GM19395 (cell line): ENCODE results near the gene ST8SIA6.
"Not testable (repeated sequence)": the region's sequence is repeated elsewhere in the genome, so short reads cannot be mapped to it uniquely, and the experiment has no call there.

Experiments used
- ATAC-seq: cut with Tn5 transposase; IDR thresholded peaks from one replicate; pipeline ENCODE4 v1.9.1; 2021; ENCODE audit warnings: mild to moderate bottlenecking, moderate library complexity; ENCODE audit not compliant: unreplicated experiment

Gene ST8SIA6

GRCh38 chr10:17454161-17455014 lies at the start of gene ST8SIA6:
Gene ST8SIA6, minus strand, starts transcription at chr10:17454595. Its CDS starts 340 bp downstream, at chr10:17454255.
- peak; percentile 62 for ATAC-seq

DNA sequence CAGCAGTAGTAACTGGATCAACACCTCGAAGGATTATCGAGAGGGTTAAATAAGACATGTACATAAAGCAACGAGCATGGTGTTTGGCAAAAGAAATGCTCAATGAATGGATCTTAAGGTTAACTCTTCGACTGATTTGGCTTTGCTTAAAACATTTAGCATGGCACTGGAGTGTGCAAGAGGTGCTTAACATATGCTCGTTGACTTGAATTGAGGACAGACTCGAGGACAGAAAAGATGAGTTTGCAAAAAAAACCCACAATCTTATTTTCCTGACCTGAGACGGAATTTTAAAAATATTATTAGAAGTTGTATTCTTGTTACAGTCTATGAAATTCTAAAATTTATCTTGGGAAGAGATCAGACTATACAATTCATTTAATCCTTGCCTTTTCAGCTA lies 49.4 kb upstream of the ST8SIA6 start:
- no peak for ATAC-seq

DNA sequence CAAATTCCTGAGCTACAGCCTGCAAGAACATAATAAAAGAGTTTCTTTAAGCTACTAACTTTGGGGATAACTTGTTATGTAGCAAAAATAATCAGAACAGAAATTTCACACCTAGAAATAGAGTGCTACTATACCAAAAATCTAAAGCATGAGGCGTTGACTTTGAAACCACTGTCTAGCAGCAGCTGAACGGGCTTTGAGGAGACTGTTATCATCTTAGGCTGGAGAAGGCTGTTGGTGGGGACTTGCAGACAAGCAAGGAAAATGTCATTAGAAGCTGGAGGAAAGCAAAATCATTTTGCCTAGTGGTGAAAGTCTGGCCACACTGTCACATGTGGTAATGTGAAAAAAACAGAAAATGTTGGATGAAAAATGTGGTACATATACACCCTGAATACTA lies 48.4 kb upstream of the ST8SIA6 start:
- ATAC-seq: no peak

DNA sequence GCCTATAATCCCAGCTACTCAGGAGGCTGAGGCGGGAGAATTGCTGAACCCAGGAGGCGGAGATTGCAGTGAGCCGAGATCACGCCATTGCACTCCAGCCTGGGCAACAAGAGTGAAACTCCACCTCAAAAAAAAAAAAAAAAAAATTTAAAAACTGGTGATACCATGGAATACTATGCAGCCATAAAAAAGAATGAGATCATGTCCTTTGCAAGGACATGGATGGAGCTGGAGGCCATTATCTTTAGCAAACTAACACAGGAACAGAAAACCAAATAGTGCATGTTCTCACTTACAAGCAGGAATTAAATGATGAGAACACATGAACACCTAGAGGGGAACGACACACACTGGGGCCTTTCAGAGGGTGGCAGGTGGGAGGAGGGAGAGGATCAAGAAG lies 44.6 kb upstream of the ST8SIA6 start:
- not testable (repeated sequence) for ATAC-seq

GRCh38 chr10:17497446-17498030 lies 43.1 kb upstream of the ST8SIA6 start:
- ATAC-seq: no peak

- no peak for ATAC-seq
These were observed 40.3 kb upstream of the ST8SIA6 start for GRCh38 chr10:17494626-17495260.

DNA sequence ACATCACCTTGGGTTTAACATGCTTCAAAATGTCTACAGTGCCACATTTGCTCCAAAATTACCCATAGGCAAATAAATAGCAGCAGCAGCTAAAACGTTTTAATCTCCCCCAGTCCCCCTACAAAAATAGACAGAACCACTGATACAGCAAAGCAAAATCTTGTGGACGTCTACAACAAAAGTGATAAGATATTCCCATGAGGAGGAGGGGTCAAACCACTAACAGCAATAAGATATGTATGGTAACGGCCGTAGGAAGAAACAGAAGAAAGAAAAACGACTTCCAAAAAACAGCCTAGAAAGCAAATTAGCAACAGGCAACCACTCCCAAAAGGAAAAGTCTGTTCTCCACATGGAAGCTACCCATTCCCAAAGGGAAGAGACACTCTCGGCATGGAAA lies 34.5 kb upstream of the ST8SIA6 start:
- ATAC-seq: no peak

- no peak for ATAC-seq
These were observed 28.7 kb upstream of the ST8SIA6 start for GRCh38 chr10:17483079-17483478.

DNA sequence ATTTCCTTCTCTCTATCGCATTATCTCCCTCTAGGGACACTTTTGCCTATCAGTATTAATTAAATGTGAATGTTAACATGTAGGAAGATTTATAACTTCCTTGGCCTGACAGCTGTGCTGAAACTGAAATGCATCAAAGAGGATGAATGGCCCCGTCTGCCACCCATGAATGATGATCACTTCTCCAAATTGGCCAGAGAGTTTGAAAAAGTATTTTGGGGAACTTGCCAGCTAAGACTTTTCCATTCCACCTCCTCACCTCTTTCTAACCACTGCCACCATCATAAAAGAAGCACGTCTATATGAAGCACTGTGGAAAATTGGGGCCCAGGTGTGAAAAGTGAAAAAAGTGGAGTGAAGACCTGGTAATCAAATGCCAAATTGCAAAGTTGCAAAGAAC lies 25.4 kb upstream of the ST8SIA6 start:
- ATAC-seq: no peak

DNA sequence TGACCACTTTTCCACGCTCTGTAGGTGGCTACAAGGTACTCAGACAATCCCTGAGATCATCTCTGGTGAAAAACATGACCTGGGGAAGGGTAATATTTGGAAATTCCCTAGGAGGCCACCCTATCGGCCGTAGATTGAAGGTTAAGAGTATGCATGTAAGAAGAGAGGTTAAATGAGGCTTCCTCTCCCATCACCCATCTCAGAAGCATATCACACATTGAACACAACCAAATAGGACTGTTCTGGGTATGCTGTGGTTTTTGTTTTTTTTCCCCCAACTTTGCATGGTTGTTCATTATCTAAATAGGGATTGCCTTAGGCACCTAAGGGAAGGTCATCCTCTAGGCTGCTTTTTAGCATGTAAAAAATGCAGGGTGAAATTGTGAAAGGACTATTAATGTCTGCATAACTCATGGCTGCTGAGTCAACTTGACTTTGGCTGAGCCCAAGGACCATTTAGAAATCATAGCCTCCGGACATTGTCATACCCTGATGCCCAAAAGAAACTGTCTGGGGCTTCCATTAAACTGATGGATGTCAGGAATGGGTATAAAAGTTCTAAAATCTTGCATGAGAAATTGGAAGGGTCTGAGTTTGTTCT lies 24.7 kb upstream of the ST8SIA6 start:
- ATAC-seq: no peak

DNA sequence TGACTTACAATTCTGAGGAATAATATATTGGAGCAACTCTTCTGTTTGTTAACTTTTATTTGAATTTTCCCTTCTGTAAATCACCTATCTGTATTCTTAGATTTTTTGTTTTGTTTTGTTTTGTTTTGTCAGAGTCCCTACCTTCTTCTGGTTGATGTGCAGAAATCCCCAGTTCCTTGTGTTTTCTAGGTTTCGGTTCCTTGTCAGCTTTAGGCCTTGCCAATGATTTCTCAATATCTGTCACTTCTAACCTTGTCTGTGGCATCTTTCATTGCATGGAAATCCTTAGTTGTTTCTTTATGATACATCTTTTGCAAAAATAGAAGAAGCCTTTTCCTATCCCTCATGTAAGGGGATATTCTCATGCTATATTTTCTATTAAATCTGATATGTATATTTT lies 21.7 kb upstream of the ST8SIA6 start:
- ATAC-seq: no peak

- ATAC-seq: no peak
These were observed 21.3 kb upstream of the ST8SIA6 start for GRCh38 chr10:17475661-17476060.

DNA sequence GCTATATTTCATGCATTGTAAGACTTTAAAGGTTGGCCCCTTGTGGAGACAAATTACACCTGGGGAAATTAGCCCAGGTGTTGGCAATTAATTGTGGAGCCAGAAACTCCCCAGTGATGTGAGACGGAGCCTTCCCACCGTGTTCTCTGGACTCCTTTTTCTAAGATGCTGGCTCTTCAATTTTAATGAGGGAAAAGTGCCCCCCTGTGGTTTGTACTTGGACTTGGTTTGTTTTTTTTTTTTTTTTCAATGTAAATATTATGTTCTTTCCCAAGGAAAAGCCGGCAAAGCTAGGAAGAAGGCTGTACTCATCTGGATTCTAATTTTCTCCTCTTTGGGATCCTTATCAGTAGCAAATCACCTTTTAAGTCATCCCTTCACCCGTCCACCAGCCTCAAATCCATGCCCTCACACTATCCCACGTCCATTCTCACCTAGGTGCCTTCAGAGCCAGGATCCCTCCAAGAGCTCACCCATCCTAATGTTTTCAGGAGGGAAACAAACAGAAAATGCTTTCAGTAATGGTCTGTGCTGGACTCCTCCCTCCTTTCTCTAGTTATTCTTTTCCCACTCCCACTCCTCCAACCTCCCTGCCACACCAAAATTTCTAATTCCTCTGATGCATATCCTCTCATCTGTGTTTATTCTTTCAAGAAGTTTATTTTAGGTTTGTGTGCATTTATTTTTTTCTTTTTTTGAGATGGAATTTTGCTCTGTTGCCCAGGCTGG lies 20.4 kb upstream of the ST8SIA6 start:
- ATAC-seq: no peak

GRCh38 chr10:17473228-17473950 lies 19.0 kb upstream of the ST8SIA6 start:
- ATAC-seq: no peak

DNA sequence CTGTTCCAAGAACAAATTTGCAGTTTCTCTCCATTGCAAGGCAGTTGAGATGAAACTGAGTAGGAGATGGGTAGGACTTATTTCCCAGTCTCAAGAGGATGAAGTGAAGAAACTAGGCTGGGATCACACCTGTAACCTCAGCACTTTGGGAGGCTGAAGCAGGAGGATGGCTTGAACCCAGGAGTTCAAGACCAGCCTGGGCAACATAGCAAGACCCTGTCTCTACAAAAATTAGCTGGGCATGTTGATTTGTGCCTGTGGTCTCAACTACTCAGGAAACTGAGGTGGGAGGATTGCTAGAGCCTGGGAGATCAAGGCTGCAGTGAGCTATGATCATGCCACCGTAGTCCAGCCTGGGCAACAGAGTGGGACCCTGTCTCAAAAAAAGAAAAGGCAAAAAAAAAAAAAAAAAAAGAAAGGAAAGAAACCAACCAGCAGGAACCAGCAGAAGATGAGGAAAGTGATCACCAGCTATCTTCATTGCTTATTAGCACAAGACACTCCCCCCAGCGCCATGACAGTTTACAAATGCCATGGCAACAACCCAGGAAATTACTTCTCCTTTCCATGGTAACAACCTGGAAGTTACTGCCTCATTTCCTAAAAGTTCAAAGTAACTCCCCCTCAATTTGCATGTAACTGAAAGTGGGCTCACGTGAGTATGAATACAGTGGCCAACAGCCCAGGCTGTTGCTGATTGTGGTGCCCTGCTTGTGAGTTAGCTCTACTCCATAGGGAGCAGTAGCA lies 18.3 kb upstream of the ST8SIA6 start:
- no peak for ATAC-seq

DNA sequence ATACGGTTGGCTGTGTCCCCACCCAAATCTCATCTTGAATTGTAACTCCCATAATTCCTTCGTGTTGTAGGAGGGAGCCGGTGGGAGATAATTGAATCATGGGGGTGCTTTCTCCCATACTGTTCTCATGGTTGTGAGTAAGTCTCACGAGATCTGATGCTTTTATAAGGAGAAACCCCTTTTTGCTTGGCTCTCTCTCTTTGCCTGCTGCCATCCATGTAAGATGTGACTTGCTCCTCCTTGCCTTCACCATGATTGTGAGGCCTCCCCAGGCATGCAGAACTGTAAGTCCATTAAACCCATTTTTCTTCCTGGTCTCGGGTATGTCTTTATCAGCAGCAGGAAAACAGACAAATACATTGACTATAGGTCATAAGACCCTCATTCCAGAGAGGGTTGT lies 15.9 kb upstream of the ST8SIA6 start:
- no peak for ATAC-seq

DNA sequence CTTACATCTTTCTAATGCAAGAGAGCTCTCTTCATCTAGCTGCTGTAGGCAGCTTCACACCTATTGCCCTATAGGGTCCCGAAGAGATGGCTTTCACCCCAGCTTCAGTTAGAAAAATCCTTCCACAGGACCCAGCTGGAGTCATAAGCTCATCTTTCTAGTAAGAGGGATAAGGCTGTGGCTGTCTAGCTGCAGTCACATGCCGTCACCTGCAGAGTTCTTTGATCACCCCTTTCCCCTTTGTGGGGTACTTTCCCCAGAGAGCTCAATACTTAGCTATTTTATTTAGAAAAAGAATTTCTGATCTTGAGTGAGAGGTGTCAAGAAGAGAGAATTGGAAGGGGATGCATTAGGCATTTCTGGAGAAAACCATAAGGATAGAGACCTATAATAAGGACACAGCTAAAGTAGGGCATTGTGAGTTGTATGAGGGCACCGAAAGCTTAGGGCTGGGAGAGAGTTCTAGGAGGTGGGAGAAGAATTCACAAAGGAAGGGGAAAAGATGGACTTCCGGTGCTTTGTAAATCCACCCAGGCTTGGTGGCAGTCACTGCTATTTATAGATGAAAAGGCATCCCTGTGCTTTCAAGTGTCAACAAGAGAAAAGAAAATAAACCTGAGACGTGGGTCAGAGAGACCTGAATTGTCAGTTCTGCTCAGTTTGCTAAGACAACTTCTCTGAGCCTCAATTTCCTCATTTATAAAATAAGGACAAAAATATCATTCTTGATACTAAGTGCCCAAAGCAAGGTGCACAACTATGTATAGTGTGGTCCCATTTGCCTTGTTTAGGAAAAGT lies 11.1 kb upstream of the ST8SIA6 start:
- ATAC-seq: no peak

DNA sequence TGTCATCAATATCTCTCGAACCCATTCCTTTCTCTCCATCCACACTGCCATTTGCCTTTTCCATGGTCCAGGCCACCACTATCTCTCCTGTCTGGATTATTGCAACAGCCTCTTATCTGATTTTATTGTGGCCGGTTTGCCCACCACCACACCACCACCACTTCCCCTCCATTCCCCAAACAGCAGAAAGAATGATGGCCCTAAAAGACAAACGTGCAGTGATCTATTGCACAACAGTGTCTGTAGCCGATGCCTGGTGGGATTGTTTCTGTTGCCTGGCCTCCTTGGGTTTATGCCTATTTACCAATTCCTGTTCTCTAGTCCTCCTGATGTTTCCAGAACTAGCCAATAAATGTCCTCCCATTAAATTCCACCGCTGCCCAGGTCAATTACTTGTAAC lies 10.2 kb upstream of the ST8SIA6 start:
- no peak for ATAC-seq

DNA sequence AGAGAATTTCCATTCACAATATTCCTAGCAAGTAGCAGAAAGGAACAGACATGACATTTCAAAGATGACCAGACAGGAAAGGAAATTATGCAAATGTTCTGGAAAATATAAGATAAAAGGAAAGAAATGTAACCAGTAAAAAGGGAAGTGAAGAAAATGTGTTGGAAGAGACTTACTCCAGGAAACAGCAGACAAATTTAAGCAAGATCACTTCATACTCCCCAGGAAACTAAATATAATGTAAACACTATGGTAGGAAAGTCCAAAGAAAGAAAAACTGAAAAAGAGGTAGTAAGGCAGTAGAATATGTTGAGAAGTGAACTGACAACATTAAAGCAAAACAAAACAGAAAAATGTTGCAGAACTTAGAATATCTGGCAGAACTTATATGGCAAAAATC lies 6.4 kb upstream of the ST8SIA6 start:
- ATAC-seq: no peak
